ENCODE results near the gene PADI6. TPM values are rescaled to one million over a fixed set of nuclear protein-coding genes. Genes with fewer than 3 reads are reported as not detected.

PADI6 gene
- total and polyA plus RNA-seq, 9 of the 15 experiments (the other 6 are each of a cell fraction or from before 2014, with no cell fraction given) = not detected

- TF ChIP-seq CHD1 (IDR thresholded peaks at IDR 0.05; ENCODE audit: low read length) (peak; percentile 41), ZBTB40 (IDR thresholded peaks at IDR 0.05) (peak; percentile 60; the same call in 1 of the 2 replicates), ZBTB40 (CRISPR knock-in tag; IDR thresholded peaks at IDR 0.05) (no peak), CHD2 (IDR thresholded peaks at IDR 0.05; ENCODE audit: low read depth, low read length) (no peak), ZNF589 (CRISPR knock-in tag; IDR thresholded peaks at IDR 0.05; ENCODE audit: low read depth) (no peak), RBFOX2 (IDR thresholded peaks at IDR 0.05; ENCODE audit: low read depth, low read length) (peak; percentile 57), HOXB6 (CRISPR knock-in tag; IDR thresholded peaks at IDR 0.05; ENCODE audit: borderline replicate concordance) (no peak), DMBX1 (CRISPR knock-in tag; IDR thresholded peaks at IDR 0.05; ENCODE audit: borderline replicate concordance) (no peak), FOXJ2 (tag; IDR thresholded peaks at IDR 0.05) (peak; percentile 83; the same call in 1 of the 2 replicates), GABPB2 (CRISPR knock-in tag; conservative IDR thresholded peaks at IDR 0.05) (no peak), CHD4 (IDR thresholded peaks at IDR 0.05; ENCODE audit: insufficient read depth, insufficient replicate concordance, low read depth, low read length, poor library complexity, severe bottlenecking) (no peak)
- TF ChIP-seq, protein P1, sequence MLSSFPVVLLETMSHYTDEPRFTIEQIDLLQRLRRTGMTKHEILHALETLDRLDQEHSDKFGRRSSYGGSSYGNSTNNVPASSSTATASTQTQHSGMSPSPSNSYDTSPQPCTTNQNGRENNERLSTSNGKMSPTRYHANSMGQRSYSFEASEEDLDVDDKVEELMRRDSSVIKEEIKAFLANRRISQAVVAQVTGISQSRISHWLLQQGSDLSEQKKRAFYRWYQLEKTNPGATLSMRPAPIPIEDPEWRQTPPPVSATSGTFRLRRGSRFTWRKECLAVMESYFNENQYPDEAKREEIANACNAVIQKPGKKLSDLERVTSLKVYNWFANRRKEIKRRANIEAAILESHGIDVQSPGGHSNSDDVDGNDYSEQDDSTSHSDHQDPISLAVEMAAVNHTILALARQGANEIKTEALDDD (IDR thresholded peaks at IDR 0.05) = no peak
- TF ChIP-seq, protein P2, sequence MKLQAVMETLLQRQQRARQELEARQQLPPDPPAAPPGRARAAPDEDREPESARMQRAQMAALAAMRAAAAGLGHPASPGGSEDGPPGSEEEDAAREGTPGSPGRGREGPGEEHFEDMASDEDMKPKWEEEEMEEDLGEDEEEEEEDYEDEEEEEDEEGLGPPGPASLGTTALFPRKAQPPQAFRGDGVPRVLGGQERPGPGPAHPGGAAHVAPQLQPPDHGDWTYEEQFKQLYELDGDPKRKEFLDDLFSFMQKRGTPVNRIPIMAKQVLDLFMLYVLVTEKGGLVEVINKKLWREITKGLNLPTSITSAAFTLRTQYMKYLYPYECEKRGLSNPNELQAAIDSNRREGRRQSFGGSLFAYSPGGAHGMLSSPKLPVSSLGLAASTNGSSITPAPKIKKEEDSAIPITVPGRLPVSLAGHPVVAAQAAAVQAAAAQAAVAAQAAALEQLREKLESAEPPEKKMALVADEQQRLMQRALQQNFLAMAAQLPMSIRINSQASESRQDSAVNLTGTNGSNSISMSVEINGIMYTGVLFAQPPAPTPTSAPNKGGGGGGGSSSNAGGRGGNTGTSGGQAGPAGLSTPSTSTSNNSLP (IDR thresholded peaks at IDR 0.05; ENCODE audit: borderline replicate concordance, low read depth, low read length) = 0 out of 2 replicates have a peak, but pooled peaks have one; percentile 25
Observed at GRCh38 chr1:17440074-17440826, 68.3 kb downstream of the PADI6 start (continued).
